Motor neuron (in vitro differentiated cells): ENCODE results near the gene OTUD7B. TPM values are rescaled to one million over a fixed set of nuclear protein-coding genes. Genes with fewer than 3 reads are reported as not detected.
A peak's percentile ranks its signal among the peaks of the same experiment; 100 is the strongest.

Experiments
- ATAC-seq, 8 experiments: fragments of 200-7000 bp; cut with Tn5 transposase; replicated peaks in 6 of 8; 2 replicates each; pipeline ENCODE4 v1.8.0; 2021; ENCODE audit warnings: mild to moderate bottlenecking in 8 of 8, moderate library complexity in 8 of 8
- H3K27ac ChIP-seq, 2 donors: fragments of 250-450 bp; sonication (Bioruptor Pico); 2 replicates each; pipeline ENCODE4 v1.9.0; 2021; ENCODE audit warnings: antibody characterized with exemption in 2 of 2, mild to moderate bottlenecking in 2 of 2, moderate library complexity in 1 of 2
- H3K4me1 ChIP-seq, 2 donors: fragments of 250-450 bp; sonication (Bioruptor Pico); replicated peaks in 1 of 2; 2 replicates each; pipeline ENCODE4 v1.6.1; 2021; ENCODE audit warnings: antibody characterized with exemption in 2 of 2, mild to moderate bottlenecking in 2 of 2, moderate library complexity in 1 of 2
- H3K4me3 ChIP-seq, 5 donors: fragments of 250-450 bp; sonication (Bioruptor Pico); 2 replicates each; pipeline ENCODE4 v1.9.0; 2021; ENCODE audit warnings: antibody characterized with exemption in 5 of 5, mild to moderate bottlenecking in 5 of 5, moderate library complexity in 4 of 5
- WGBS, 10 experiments: fragments of 450-650 bp; shearing (Covaris generic); methylation state at CpG; one replicate each; pipeline ENCODE4 v1.0.0; 2022; 5-methylcytosine and 5-hydroxymethylcytosine counted together
- in situ Hi-C, 9 experiments: fragments of 400-800 bp; cut with MboI; loops; one replicate each; pipeline ENCODE4 v1.15.0; 2021; ENCODE audit warnings: low sequenced_read_pairs in 9 of 9, low pct_unique_long_range_greater_than_20kb in 2 of 9; ENCODE audit not compliant: unreplicated experiment in 9 of 9
- total RNA-seq, 8 experiments: library from RNA; unstranded; fragments of 300-600 nt; gene quantifications; 2 replicates each; pipeline versions ENCODE4 v1.2.3 to v1.2.4, GENCODE V29; 2022

OTUD7B gene
- total RNA-seq, 8 experiments from 2014 or later: 9.5 to 17.7 (median 11.9) TPM

- no peak overlapping the region for H3K27ac ChIP-seq
- peaks cover 4 to 5% of the 10 kb centered on the region in 2 donors for H3K4me1 ChIP-seq
- no peak for ATAC-seq
- in situ Hi-C loops: no loop called here
- no peak overlapping the region for H3K4me3 ChIP-seq
- 69 to 100% (median 93%) methylated on average over 1 to 4 of the region's 4 CpGs; no CpG with 5 or more reads in 2 of the 10 experiments for WGBS, 10 experiments
These were observed 114.0 kb downstream of the OTUD7B start for GRCh38 chr1:149896575-149896974.

- Histone ChIP-seq H3K4me3 (peak overlapping the region; percentile 66 to 86 (median 76)), H3K4me1 (peaks cover 7 to 11% of the 10 kb centered on the region in 2 donors), H3K27ac (peak overlapping the region; percentile 88 to 94)
- 0 to 62% (median 27%) methylated on average over 1 to 6 of the region's 6 CpGs for WGBS, 10 experiments
- in situ Hi-C loops: no loop called here
- ATAC-seq: no peak
These were observed 121.6 kb downstream of the OTUD7B start for GRCh38 chr1:149888999-149889289.

GRCh38 chr1:149888247-149888998 lies 122.1 kb downstream of the OTUD7B start:
- in situ Hi-C loops: no loop called here
- Histone ChIP-seq H3K27ac (peak overlapping the region; percentile 88 to 94), H3K4me1 (peaks cover 12% of the 10 kb centered on the region in 2 donors), H3K4me3 (peak overlapping the region; percentile 66 to 86 (median 76))
- ATAC-seq: peak; percentile 4 to 34 (median 16)
- WGBS, 10 experiments: 0 to 7% (median 3%) methylated on average over 3 to 20 of the region's 28 CpGs

Other genes starting within 250 kb of the OTUD7B start
- gene FCGR1A, start 228.0 kb downstream of the OTUD7B start, total RNA-seq: 1 to 10 TPM in 4 of 8 experiments, under 1 TPM in 3, not detected in 1; 0.63 to 5.9 (median 1.4) TPM
- 10 to 100 TPM in 7 of 8 experiments, 1 to 10 TPM in 1; 9.4 to 20.8 (median 13.9) TPM for gene BOLA1, start 111.2 kb downstream of the OTUD7B start, total RNA-seq
- gene SV2A, start 92.9 kb downstream of the OTUD7B start, total RNA-seq: 100 to 1,000 TPM in 2 of 8 experiments, 10 to 100 TPM in 4, 1 to 10 TPM in 1, under 1 TPM in 1; 0.31 to 109 (median 59.7) TPM
- gene SF3B4, start 82.9 kb downstream of the OTUD7B start, total RNA-seq: 10 to 100 TPM; 17.0 to 47.8 (median 28.1) TPM
- gene MTMR11, start 73.8 kb downstream of the OTUD7B start, total RNA-seq: 1 to 10 TPM; 1.0 to 7.4 (median 4.5) TPM
- gene VPS45, start 57.0 kb upstream of the OTUD7B start, total RNA-seq: 100 to 1,000 TPM in 2 of 8 experiments, 10 to 100 TPM in 6; 37.4 to 109 (median 75.6) TPM
- gene PLEKHO1, start 139.2 kb upstream of the OTUD7B start, total RNA-seq: 100 to 1,000 TPM in 1 of 8 experiments, 10 to 100 TPM in 7; 28.1 to 143 (median 48.9) TPM
- gene ANP32E, start 225.4 kb upstream of the OTUD7B start, total RNA-seq: 100 to 1,000 TPM in 1 of 8 experiments, 10 to 100 TPM in 7; 34.6 to 147 (median 54.7) TPM
- 10 to 100 TPM in 5 of 8 experiments, 1 to 10 TPM in 2, under 1 TPM in 1; 0.56 to 86.1 (median 28.3) TPM for gene CA14, start 247.0 kb upstream of the OTUD7B start, total RNA-seq